Brain microvascular endothelial cell (primary cell): ENCODE measurements around the gene HOXA13.

Experiments used
- DNase-seq: peaks from one replicate; pipeline ENCODE4 v3.0.0-alpha.2; 2020
- H3K27ac ChIP-seq: fragments of 250-450 bp; sonication (Bioruptor Pico); 2 replicates; pipeline ENCODE4 v1.5.1; 2020; ENCODE audit warnings: mild to moderate bottlenecking, moderate library complexity
- H3K27me3 ChIP-seq: fragments of 250-450 bp; sonication (Bioruptor Pico); replicated peaks from 2 replicates; pipeline ENCODE4 v1.5.1; 2020; ENCODE audit warnings: mild to moderate bottlenecking
- H3K36me3 ChIP-seq: fragments of 250-450 bp; sonication (Bioruptor Pico); replicated peaks from 2 replicates; pipeline ENCODE4 v1.5.1; 2020; ENCODE audit warnings: mild to moderate bottlenecking
- H3K4me3 ChIP-seq: 2 replicates; pipeline ENCODE4 v1.5.1; 2011; ENCODE audit warnings: low read depth, mild to moderate bottlenecking, control low read depth, low read length, moderate library complexity
- in situ Hi-C: cut with HindIII; loops from 2 replicates; pipeline ENCODE4 v1.10.0; 2017; ENCODE audit warnings: low sequenced_read_pairs, low pct_ligation_motif_present
- TF ChIP-seq, protein P1 (sequence below): IDR thresholded peaks from 2 replicates; pipeline ENCODE4 v1.5.1; 2011; ENCODE audit warnings: low read depth, mild to moderate bottlenecking, moderate library complexity, low read length, control low read depth, inconsistent platforms; ENCODE audit errors: missing control alignments

HOXA13 gene

GRCh38 chr7:27187475-27188385 lies 12.2 kb downstream of the HOXA13 start:
- H3K27me3 ChIP-seq = peaks cover 97% of the 10 kb centered on the region
- H3K4me3 ChIP-seq = no peak overlapping the region
- TF ChIP-seq, protein P1, sequence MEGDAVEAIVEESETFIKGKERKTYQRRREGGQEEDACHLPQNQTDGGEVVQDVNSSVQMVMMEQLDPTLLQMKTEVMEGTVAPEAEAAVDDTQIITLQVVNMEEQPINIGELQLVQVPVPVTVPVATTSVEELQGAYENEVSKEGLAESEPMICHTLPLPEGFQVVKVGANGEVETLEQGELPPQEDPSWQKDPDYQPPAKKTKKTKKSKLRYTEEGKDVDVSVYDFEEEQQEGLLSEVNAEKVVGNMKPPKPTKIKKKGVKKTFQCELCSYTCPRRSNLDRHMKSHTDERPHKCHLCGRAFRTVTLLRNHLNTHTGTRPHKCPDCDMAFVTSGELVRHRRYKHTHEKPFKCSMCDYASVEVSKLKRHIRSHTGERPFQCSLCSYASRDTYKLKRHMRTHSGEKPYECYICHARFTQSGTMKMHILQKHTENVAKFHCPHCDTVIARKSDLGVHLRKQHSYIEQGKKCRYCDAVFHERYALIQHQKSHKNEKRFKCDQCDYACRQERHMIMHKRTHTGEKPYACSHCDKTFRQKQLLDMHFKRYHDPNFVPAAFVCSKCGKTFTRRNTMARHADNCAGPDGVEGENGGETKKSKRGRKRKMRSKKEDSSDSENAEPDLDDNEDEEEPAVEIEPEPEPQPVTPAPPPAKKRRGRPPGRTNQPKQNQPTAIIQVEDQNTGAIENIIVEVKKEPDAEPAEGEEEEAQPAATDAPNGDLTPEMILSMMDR = no peak
- no peaks in the 10 kb centered on the region for H3K36me3 ChIP-seq
- in situ Hi-C loops = no loop called here
- H3K27ac ChIP-seq = no peak overlapping the region
- no peak for DNase-seq

GRCh38 chr7:27186668-27187474 lies 13.0 kb downstream of the HOXA13 start:
- TF ChIP-seq, protein P1 = no peak
- H3K27me3 ChIP-seq = peaks cover 97% of the 10 kb centered on the region
- no peak overlapping the region for H3K4me3 ChIP-seq
- in situ Hi-C loops = no loop called here
- H3K36me3 ChIP-seq = no peaks in the 10 kb centered on the region
- no peak overlapping the region for H3K27ac ChIP-seq
- no peak for DNase-seq

DNA sequence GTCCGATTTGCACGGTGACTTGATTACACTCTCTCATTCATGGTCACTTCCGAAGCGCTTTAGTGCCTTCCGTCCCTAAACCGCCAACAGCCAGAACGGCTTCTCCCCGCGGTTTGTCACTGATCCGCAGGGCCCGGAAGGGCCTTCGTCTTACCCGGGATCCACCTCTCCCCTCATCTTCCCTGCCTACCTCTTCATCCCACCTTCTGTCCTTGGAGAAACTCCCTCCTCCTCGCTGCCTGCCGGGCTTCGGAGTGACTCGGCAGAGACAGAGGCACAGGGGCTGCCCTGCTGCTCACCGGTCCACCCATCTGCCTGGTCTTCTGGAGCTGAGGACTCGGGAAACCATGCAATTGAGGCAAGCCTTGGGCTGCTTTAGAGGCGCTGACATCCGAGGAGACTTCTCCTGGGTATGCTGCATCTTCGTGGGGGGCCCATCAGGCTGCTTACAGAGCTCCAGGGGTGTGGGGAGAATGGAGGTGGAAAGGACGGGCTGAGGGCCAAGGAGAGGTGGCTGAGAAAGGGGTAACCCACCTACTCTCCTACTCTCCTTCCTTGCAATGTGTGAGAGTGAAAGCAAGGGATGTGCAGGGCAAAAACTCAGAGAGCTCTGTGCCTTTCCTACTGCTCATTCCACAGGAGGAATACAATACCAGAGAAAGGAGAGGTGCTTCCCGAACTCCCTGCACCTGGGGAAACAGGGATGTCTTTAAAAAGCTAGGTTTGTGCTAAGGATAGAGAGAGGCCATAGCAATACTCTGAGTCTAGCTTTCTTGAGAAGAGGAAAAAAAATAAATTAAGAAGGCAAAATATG lies 13.8 kb downstream of the HOXA13 start:
- Histone ChIP-seq H3K27me3 (peaks cover 94% of the 10 kb centered on the region), H3K36me3 (no peaks in the 10 kb centered on the region), H3K27ac (no peak overlapping the region), H3K4me3 (no peak overlapping the region)
- DNase-seq = no peak
- in situ Hi-C loops = no loop called here
- TF ChIP-seq, protein P1 = no peak

DNA sequence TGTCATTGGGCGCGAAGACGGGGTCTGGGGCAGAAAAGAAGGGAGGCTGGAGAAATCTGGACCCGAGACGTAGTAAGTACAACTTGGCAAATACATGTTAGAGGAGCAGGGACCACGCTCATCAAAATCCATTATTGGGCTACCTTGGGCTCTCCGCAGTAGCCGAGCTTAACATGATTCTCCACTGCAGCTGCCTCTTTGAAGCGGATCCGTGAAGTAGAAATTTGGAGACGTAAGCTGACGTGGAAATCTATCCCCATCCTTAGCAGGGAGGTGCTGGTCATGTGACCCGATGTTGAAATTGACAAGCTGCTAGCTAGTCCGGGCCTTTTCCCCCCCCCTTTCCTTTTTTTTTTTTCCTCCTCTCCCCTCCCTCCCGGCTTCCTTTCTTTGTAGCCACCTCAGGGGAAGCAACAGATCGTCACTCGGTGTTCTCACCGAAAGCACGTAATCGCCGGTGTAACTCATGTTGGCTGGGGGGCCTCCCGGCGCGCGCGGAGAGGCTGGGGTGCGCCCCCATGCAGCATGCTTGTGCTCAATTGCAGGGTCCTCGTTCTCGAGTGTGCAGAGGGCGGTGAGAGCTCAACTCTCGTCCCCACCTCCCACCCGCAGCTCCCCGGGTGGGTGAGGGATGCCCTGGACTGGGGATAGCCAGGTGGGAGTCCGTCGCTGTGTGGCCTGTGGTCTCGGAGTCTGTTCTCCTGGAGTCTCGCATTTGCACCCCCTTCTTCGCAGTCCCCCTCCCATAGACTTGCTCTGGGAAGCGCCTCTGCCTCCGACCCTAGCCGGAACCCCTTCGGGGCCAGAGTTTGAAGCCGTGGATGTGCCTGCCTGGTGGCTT lies 14.7 kb downstream of the HOXA13 start, which contains the start of gene HOXA11:
Gene HOXA11, minus strand, starts transcription at position 220 of the 841 bp plus-strand sequence. Its CDS starts 88 bp downstream, at position 132.
- H3K27ac ChIP-seq = no peak within 1 kb of the TSS
- TF ChIP-seq, protein P1 = no peak
- no peak within 1 kb of the TSS for H3K4me3 ChIP-seq
- in situ Hi-C loops = no loop called here
- DNase-seq = no peak
- H3K36me3 ChIP-seq = no peaks in the 10 kb centered on the region
- H3K27me3 ChIP-seq = peaks cover 94% of the 10 kb centered on the region
